ENCODE measurements around the gene TANK. TPM values are rescaled to one million over a fixed set of nuclear protein-coding genes. Genes with fewer than 3 reads are reported as not detected.
A peak's percentile ranks its signal among the peaks of the same experiment; 100 is the strongest.

TANK gene, protein sequence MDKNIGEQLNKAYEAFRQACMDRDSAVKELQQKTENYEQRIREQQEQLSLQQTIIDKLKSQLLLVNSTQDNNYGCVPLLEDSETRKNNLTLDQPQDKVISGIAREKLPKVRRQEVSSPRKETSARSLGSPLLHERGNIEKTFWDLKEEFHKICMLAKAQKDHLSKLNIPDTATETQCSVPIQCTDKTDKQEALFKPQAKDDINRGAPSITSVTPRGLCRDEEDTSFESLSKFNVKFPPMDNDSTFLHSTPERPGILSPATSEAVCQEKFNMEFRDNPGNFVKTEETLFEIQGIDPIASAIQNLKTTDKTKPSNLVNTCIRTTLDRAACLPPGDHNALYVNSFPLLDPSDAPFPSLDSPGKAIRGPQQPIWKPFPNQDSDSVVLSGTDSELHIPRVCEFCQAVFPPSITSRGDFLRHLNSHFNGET
- total RNA-seq, result 10 to 100 TPM; 28.8 to 87.5 (median 58.3) TPM

DNA sequence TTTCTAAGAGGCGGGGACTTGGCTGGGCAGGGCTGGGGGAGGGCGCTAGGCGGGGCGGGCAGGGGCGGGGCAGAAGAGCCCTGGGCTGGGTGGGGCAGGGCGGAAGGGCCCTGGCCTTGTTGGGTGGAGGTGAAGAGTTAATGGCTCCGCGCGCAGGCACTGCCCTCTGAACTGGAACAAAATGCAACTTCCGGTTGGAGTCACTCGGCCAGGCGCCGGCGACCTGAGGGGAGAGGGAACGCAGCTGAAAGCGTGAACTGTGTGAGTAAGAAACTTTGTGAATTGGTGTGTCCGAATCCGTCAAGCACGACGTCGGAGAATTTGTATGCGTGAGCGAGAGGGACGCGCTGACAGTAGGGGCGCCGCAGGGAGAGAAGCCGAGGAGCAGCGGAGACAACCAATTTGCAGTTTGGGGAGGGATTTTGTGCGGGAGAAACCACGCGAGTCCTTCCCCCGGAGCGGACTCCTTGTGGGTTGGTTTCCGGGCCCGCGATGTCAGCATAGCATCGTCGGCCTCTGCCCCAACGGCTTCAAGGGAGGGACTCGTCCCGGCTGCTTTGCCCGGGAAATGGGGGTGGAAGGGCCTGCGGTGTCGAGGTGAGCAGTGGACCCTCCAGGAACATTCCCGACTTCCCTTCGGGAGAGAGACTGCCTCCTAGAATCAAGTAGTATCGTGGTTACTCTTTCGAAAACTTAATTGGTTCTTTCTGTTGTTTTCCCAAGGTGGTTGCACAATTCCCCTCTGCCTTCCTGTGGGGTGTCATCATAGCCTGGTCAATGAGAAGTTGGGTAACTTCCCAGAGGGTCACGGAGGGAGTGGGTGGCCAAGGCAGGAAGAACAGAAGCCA is at the start of gene TANK:
TANK (plus strand) TSS at position 203 of the 848 bp plus-strand sequence. CDS start 19,235 bp downstream, outside the sequence.
- Histone ChIP-seq H3K27ac (peak within 1 kb of the TSS; percentile 64 to 82), H3K4me1 (replicated peaks in 1 of 2) (peaks cover 3 to 14% of the 10 kb centered on the region in 2 donors), H3K4me3 (peak within 1 kb of the TSS; percentile 58 to 95 (median 75))
- WGBS, 10 experiments, result 0 to 2% (median 0%) methylated on average over 1 to 28 of the region's 50 CpGs; no CpG with 5 or more reads in 3 of the 10 experiments
- in situ Hi-C loops (cut with MboI; ENCODE audit: low pct_unique_long_range_greater_than_20kb in 2 of 9, low sequenced_read_pairs in 9 of 9, unreplicated experiment in 9 of 9), result no loop called here
- ATAC-seq (replicated peaks in 6 of 8), result peak; percentile 91 to 98 (median 97)

DNA sequence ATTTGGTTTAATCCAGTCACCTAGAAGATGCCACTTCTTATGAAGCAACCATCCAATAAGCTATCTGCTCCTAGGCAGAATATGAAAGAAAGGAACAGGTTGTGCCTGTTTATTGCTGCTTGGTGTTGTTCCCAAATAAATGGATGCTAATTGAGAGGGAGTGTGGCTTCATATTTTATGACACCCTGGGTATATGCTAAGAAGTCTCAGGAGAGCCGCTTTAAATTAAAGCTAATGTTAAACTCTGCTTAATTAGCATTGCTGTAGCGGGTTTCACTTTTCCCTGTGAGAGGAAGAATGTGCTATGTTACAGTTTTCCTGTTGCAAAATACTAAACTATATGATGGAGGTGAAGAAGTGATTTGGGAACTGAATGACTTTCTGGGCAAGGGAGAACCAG is 48.7 kb upstream of the TANK start:
- peak in 2 of 8 experiments; percentile 36 to 46 for ATAC-seq (replicated peaks in 6 of 8)

DNA sequence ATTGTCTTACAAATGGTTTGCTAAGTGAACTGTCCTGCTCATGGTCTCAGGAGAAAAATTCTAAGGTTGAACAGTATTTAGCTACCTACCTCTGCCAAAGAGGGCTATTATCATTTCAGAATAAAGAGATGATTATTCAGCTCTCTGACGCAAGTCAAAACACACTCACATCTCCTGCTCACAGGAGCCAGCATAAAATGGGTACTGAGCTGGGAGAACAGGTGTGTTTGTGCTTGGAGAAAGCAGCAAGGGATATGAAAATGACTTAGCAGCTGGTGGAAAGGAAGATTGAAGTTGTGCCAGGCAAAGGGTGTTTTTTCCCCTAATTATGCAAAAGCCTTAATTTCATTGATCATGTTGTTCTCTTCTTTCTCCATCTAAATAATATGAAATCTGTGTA is 47.3 kb upstream of the TANK start:
- ATAC-seq (replicated peaks in 6 of 8), result no peak
- WGBS, 10 experiments, result 75 to 100% (median 90%) methylated on average over 1 of the region's 1 CpG; no CpG with 5 or more reads in 6 of the 10 experiments

More for the DNA sequence above, 48.7 kb upstream of the TANK start:
- in situ Hi-C loops (cut with MboI; ENCODE audit: low pct_unique_long_range_greater_than_20kb in 2 of 9, low sequenced_read_pairs in 9 of 9, unreplicated experiment in 9 of 9), result no loop called here
- 0 to 72% (median 33%) methylated on average over 1 to 2 of the region's 2 CpGs; no CpG with 5 or more reads in 3 of the 10 experiments for WGBS, 10 experiments
- Histone ChIP-seq H3K4me1 (replicated peaks in 1 of 2) (no peaks in the 10 kb centered on the region), H3K27ac (no peak overlapping the region), H3K4me3 (no peak overlapping the region)

DNA sequence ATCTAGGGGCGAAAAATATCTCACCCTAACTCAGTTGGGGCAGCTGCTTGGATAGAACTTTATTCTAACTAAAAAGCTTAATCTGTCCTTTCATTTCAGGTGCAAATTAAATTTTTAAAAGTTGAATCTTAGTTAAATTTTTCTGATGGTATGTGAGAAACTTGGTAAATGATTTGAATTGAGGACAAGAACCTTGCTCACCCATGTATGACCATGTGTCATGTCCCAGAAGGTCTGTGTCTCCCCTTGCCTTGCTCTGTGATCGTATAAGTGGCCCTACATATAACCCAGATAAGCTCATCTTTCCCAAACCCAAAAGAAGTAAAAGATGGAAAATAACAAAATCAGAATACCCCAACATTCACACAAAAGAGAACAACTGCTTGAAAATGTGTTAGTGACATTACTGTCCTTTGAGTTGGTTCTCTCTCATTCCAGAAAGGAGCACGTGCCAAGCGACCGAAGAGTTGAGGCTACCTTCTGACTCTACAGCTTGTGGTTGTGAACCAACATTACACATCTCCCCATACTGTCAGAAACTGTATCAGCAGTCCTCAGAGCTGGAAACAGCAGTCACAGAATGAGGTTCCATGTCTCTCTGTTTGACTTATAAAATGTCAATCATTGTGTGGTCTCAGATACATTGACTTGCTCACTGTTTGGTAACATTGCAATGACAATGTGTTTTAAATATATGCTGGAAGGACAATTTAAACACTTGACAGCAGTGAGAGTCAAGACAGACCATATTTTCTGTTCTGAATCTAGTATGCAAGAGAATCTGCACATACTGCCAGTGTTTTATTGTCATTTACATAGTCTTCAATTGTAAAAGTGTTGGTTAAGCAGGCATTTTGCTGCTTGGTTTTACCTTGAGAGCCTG is 46.3 kb upstream of the TANK start:
- no peak for ATAC-seq (replicated peaks in 6 of 8)
- H3K27ac ChIP-seq, result no peak overlapping the region
- H3K4me1 ChIP-seq (replicated peaks in 1 of 2), result no peaks in the 10 kb centered on the region
- 67 to 97% (median 92%) methylated on average over 1 to 5 of the region's 5 CpGs; no CpG with 5 or more reads in 1 of the 10 experiments for WGBS, 10 experiments
- no peak overlapping the region for H3K4me3 ChIP-seq
- in situ Hi-C loops (cut with MboI; ENCODE audit: low pct_unique_long_range_greater_than_20kb in 2 of 9, low sequenced_read_pairs in 9 of 9, unreplicated experiment in 9 of 9), result no loop called here

More for the DNA sequence above, 47.3 kb upstream of the TANK start:
- no peak overlapping the region for H3K4me3 ChIP-seq
- no peak overlapping the region for H3K27ac ChIP-seq
- in situ Hi-C loops (cut with MboI; ENCODE audit: low pct_unique_long_range_greater_than_20kb in 2 of 9, low sequenced_read_pairs in 9 of 9, unreplicated experiment in 9 of 9), result no loop called here
- no peaks in the 10 kb centered on the region for H3K4me1 ChIP-seq (replicated peaks in 1 of 2)

DNA sequence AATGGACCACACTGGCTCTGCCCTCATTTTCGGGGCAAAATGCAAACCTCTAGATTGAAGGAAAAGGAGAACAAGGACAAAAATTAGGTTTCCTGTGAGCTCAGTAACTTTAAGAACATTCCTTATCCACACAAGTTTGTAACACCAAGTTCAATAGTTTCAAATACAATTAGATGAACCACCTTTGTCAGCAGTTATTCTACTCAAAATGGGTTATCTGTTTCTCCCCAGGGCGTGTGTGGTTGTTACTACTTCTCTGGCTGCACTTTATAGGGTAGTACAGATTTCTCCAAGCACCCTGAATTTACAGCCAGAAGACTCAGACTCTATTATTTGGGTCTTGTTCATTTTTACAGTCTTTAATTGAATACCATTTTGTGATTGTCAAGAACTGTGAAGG is 45.0 kb upstream of the TANK start:
- Histone ChIP-seq H3K27ac (no peak overlapping the region), H3K4me3 (no peak overlapping the region), H3K4me1 (replicated peaks in 1 of 2) (no peaks in the 10 kb centered on the region)
- 68 to 100% (median 93%) methylated on average over 1 to 2 of the region's 2 CpGs; no CpG with 5 or more reads in 2 of the 10 experiments for WGBS, 10 experiments
- in situ Hi-C loops (cut with MboI; ENCODE audit: low pct_unique_long_range_greater_than_20kb in 2 of 9, low sequenced_read_pairs in 9 of 9, unreplicated experiment in 9 of 9), result no loop called here
- no peak for ATAC-seq (replicated peaks in 6 of 8)

DNA sequence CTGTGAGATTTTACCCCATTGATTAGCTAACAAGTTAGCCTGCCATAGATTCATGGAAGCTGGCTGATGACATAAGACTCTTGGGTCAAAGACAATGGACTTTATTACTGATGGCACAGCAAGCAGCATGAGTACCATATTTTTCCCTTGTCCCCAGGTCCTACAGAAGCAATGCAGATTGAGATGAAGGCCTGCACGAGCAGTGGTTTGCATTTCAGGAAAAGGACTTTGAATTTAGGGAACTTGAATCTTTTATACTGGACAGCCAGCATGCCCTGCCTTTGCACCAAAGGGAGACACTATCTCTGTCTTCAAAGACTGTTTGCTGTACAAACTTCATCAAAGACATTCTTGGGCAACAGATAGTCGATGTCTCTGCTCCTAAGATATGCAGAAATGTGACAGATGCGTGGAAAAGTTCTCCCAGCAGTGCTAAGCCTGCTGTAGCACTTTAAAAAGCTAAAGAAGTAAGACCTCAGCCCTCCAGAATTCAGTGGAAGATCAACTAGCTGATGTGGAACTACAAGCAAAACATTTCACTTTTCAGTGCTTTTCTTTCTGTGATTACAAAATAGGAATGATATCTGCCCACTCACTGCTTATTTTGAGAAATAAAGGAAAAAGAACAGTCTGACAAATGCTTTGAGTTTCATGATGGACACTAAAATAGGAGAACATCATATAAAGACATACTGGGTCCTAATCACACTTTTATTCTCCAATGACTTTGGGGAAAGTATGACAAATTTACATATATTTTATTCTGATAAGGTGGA is 44.4 kb upstream of the TANK start:
- 30 to 75% (median 60%) methylated on average over 1 to 3 of the region's 3 CpGs; no CpG with 5 or more reads in 3 of the 10 experiments for WGBS, 10 experiments

DNA sequence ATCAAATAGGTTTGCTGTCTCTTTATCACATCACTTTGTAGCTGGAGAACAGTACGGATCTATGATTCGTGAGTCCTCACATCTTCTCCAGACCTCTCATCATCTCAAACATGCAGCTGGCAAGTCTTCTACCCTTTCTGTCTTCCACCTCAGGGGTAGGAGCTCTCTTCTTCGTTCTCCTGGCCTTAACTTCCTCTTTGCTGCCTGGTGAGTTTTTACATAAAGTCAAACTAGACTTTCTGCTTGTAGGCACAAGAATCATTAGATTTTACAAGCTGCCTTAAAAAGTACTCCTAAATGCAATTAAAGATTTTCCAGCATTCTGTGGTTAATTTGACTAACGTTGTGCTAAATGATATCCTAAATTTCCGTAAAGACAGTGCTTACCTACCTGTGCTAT is 43.7 kb upstream of the TANK start:
- no peak for ATAC-seq (replicated peaks in 6 of 8)
- no peaks in the 10 kb centered on the region for H3K4me1 ChIP-seq (replicated peaks in 1 of 2)
- WGBS, 10 experiments, result 64 to 100% (median 84%) methylated on average over 2 to 5 of the region's 5 CpGs
- in situ Hi-C loops (cut with MboI; ENCODE audit: low pct_unique_long_range_greater_than_20kb in 2 of 9, low sequenced_read_pairs in 9 of 9, unreplicated experiment in 9 of 9), result no loop called here
- no peak overlapping the region for H3K4me3 ChIP-seq
- H3K27ac ChIP-seq, result no peak overlapping the region

More for the DNA sequence above, 44.4 kb upstream of the TANK start:
- in situ Hi-C loops (cut with MboI; ENCODE audit: low pct_unique_long_range_greater_than_20kb in 2 of 9, low sequenced_read_pairs in 9 of 9, unreplicated experiment in 9 of 9), result no loop called here
- Histone ChIP-seq H3K4me1 (replicated peaks in 1 of 2) (no peaks in the 10 kb centered on the region), H3K27ac (no peak overlapping the region), H3K4me3 (no peak overlapping the region)
- peak in 1 of 8 experiments; percentile 32 for ATAC-seq (replicated peaks in 6 of 8)

DNA sequence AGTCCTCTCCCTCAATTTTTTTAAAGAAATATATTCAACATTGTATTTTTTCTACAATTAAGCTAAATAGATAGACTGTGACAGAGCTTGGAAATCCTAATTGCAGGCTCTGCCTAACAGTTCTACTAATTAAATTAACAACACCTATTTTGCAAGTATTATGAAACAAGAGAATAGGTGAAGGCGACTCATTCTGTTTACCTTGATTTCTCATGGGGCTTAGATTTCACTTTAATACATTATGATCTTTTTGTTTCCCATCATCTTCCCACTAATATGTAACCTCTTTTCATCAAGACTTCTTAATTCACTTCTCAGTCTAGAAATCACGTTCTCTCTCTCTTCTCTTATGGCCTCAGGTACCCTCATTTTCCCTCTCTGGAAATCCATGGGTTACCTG is 42.7 kb upstream of the TANK start:
- Histone ChIP-seq H3K4me3 (no peak overlapping the region), H3K4me1 (replicated peaks in 1 of 2) (no peaks in the 10 kb centered on the region), H3K27ac (no peak overlapping the region)
- ATAC-seq (replicated peaks in 6 of 8), result no peak
- WGBS, 10 experiments, result 70 to 100% (median 86%) methylated on average over 1 to 2 of the region's 2 CpGs; no CpG with 5 or more reads in 1 of the 10 experiments
- in situ Hi-C loops (cut with MboI; ENCODE audit: low pct_unique_long_range_greater_than_20kb in 2 of 9, low sequenced_read_pairs in 9 of 9, unreplicated experiment in 9 of 9), result no loop called here

DNA sequence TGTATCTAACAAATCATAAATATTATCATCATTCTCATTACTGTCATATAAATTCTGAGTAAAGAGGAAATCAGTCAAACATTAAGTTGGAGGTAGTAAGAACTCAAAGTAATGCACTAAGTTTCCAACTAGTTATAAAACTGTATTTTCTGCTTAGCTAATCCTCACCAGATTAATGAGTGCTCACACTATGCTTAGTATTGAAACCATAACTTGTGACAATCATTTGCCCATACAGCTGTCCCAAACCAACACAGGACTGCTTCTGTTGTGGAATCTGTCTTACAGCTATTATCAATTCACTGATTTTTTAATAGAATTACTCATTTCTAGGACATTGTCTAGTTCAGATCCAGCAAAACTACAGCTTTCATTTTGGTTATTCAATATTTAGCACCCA is 41.5 kb upstream of the TANK start:
- in situ Hi-C loops (cut with MboI; ENCODE audit: low pct_unique_long_range_greater_than_20kb in 2 of 9, low sequenced_read_pairs in 9 of 9, unreplicated experiment in 9 of 9), result no loop called here
- no peak overlapping the region for H3K4me3 ChIP-seq
- ATAC-seq (replicated peaks in 6 of 8), result no peak

DNA sequence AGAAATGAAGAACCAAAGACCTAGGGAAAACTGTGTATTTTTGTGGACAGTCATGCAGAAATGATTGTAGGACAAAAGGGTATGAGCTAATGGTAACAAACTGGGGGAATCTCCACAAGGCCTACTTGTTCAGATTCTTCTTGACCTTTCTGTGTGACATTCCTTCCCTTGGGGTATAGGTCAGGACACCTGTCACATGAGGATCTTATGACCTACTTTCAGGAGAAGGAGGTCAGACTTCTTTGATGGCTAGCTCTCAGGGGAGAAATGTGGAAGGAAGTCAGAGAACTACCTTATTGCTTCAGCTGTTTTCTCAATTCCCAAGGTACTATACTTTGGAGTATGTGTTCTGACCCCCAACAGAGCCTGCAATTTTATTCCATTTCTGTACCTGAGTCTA is 40.7 kb upstream of the TANK start:
- no peak overlapping the region for H3K27ac ChIP-seq
- in situ Hi-C loops (cut with MboI; ENCODE audit: low pct_unique_long_range_greater_than_20kb in 2 of 9, low sequenced_read_pairs in 9 of 9, unreplicated experiment in 9 of 9), result no loop called here
- no peak for ATAC-seq (replicated peaks in 6 of 8)
- H3K4me1 ChIP-seq (replicated peaks in 1 of 2), result peaks cover 5 to 9% of the 10 kb centered on the region in 2 donors
- H3K4me3 ChIP-seq, result no peak overlapping the region

More for the DNA sequence above, 41.5 kb upstream of the TANK start:
- Histone ChIP-seq H3K27ac (no peak overlapping the region), H3K4me1 (replicated peaks in 1 of 2) (peaks cover 5 to 9% of the 10 kb centered on the region in 2 donors)

DNA sequence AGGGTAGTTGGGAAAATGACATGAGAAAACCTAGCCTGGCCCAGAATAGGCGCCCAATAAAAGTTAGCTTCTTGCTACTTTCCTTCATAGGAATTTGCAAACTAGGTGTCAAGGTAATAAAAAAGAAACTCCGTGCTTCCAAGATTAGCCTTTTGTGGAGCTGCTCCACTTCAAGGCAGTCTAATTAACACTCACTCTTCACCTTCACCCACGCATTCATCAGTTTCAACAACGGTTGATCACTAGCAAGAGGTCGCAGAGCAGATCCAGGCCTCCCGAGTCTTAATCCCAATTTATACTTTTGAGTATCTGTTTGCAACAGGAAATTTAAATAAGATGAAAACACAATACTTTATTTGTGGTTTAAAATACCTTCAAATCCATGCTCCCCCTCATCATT is 39.5 kb upstream of the TANK start:
- in situ Hi-C loops (cut with MboI; ENCODE audit: low pct_unique_long_range_greater_than_20kb in 2 of 9, low sequenced_read_pairs in 9 of 9, unreplicated experiment in 9 of 9), result no loop called here
- WGBS, 10 experiments, result 59 to 94% (median 75%) methylated on average over 4 to 6 of the region's 6 CpGs; no CpG with 5 or more reads in 2 of the 10 experiments
- Histone ChIP-seq H3K4me3 (no peak overlapping the region), H3K4me1 (replicated peaks in 1 of 2) (peaks cover 5 to 9% of the 10 kb centered on the region in 2 donors), H3K27ac (no peak overlapping the region)
- no peak for ATAC-seq (replicated peaks in 6 of 8)

DNA sequence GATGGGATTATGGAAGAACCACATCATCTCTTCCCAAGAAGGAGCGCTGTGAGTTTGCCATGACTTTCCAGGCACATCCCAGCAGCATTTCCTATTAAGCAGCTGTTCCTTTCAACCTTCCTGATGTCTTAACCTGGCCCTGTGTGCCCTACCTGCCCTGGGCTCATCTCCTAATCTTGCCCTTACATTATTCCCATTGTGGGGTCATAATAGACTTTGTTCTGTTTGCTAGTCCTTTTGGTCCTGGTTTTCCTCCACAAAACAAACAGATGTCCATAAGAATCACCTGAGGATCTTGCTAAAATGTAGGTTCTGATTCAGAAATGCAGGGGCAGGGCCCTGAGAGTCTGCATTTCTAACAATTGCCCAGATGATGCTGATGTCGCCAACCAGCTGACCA is 38.6 kb upstream of the TANK start:
- no peak overlapping the region for H3K4me3 ChIP-seq
- in situ Hi-C loops (cut with MboI; ENCODE audit: low pct_unique_long_range_greater_than_20kb in 2 of 9, low sequenced_read_pairs in 9 of 9, unreplicated experiment in 9 of 9), result no loop called here
- H3K4me1 ChIP-seq (replicated peaks in 1 of 2), result peaks cover 5 to 9% of the 10 kb centered on the region in 2 donors
- 83 to 100% (median 100%) methylated on average over 1 of the region's 2 CpGs; no CpG with 5 or more reads in 4 of the 10 experiments for WGBS, 10 experiments
- no peak for ATAC-seq (replicated peaks in 6 of 8)
- H3K27ac ChIP-seq, result no peak overlapping the region
